HG03280 (cell line): ENCODE results near the gene SAFB.
"Not testable (repeated sequence)": the region's sequence is repeated elsewhere in the genome, so short reads cannot be mapped to it uniquely, and the experiment has no call there.

Experiments
- ATAC-seq: cut with Tn5 transposase; IDR thresholded peaks from one replicate; pipeline ENCODE4 v1.9.1; 2021; ENCODE audit warnings: mild to moderate bottlenecking, moderate library complexity; ENCODE audit not compliant: unreplicated experiment

Gene SAFB

GRCh38 chr19:5594521-5594950, 28.3 kb upstream of the SAFB start:
- no peak for ATAC-seq

GRCh38 chr19:5595129-5595528, 27.8 kb upstream of the SAFB start:
- ATAC-seq = no peak

GRCh38 chr19:5595745-5596144, 27.1 kb upstream of the SAFB start:
- ATAC-seq = no peak

- ATAC-seq = no peak
Observed at GRCh38 chr19:5600797-5601196, 22.1 kb upstream of the SAFB start.

GRCh38 chr19:5603626-5604025, 19.3 kb upstream of the SAFB start:
- no peak for ATAC-seq

- ATAC-seq = no peak
Observed at GRCh38 chr19:5605362-5605761, 17.5 kb upstream of the SAFB start.

GRCh38 chr19:5607318-5608275, 15.3 kb upstream of the SAFB start:
- no peak for ATAC-seq

- no peak for ATAC-seq
Observed at GRCh38 chr19:5608291-5608690, 14.6 kb upstream of the SAFB start.

- not testable (repeated sequence) for ATAC-seq
Observed at GRCh38 chr19:5608766-5609165, 14.1 kb upstream of the SAFB start.

- no peak for ATAC-seq
Observed at GRCh38 chr19:5609881-5610448, 12.9 kb upstream of the SAFB start.

- ATAC-seq = no peak
Observed at GRCh38 chr19:5612891-5613865, 9.7 kb upstream of the SAFB start.

- ATAC-seq = no peak
Observed at GRCh38 chr19:5615756-5616327, 7.0 kb upstream of the SAFB start.

- ATAC-seq = no peak
Observed at GRCh38 chr19:5617080-5617479, 5.8 kb upstream of the SAFB start.

GRCh38 chr19:5618591-5618990, 4.3 kb upstream of the SAFB start:
- ATAC-seq = no peak

GRCh38 chr19:5619946-5620345, 2.9 kb upstream of the SAFB start:
- no peak for ATAC-seq

- no peak for ATAC-seq
Observed at GRCh38 chr19:5621311-5621944, 1.5 kb upstream of the SAFB start.

GRCh38 chr19:5621945-5622464, 878 bp upstream of the SAFB start:
- peak; percentile 0 for ATAC-seq

GRCh38 chr19:5623397-5624017, 624 bp downstream of the SAFB start:
- ATAC-seq = peak; percentile 6

GRCh38 chr19:5624018-5624663, 1.3 kb downstream of the SAFB start:
- no peak for ATAC-seq
